SH-SY5Y (cell line): Measurements from ENCODE around the gene ZNF146.

ENCODE experiments used
- GATA2 ChIP-seq: IDR thresholded peaks from 2 replicates; pipeline ENCODE4 v1.6.1; 2011; ENCODE audit warnings: mild to moderate bottlenecking, low read depth, low read length
- GATA3 ChIP-seq: IDR thresholded peaks from 2 replicates; pipeline ENCODE4 v1.6.1; 2011; ENCODE audit warnings: low read depth, mild to moderate bottlenecking, low read length, moderate library complexity

DNA sequence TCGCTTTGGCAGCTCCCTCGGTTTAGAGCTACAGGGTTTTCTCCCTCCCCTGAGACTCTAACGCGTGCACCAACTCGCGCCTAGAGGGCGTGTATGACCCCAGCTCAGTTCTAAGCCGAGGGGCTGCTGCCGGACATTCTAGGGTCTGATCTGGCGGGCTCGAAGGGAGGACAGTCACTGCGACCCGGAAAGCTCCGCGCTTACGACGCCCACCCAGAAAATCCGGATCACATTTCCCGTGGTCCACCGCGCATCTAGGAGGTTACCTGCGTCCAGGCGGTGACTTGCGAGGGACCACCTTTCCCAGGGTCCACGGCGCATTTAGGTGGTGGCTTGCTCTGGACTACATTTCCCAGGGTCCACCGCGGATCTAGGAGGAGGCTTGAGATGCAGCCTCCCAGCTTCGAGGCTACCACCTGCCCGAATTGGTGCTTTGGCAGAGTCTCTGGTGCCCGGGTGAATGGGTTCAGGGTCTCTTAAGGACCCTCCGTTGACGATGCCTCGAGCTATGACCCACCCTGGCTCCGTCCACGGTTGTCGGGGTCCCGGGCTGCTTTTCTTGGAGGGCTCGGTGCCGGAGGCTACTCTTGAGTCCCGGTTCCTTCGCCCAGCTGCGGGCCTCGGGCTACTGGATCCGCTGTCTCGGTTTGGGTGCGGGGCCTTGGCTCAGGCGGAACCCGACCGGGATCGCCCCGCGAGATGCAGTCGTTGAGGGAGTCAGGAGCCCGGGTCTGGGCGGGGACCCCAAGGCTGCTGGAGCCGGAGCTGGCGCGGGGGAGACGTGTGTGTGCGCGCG, 30.5 kb downstream of the ZNF146 start:
- TF ChIP-seq GATA2 = no peak
- no peak for TF ChIP-seq GATA3
